Fibroblast of mammary gland (primary cell): ENCODE results near the gene LRRC49.

Experiments
- DNase-seq: peaks from one replicate; pipeline ENCODE4 v3.0.0-alpha.2; 2010; ENCODE audit warnings: low read depth
- H3K4me3 ChIP-seq: 2 replicates; pipeline ENCODE4 v1.5.1; 2011; ENCODE audit warnings: low read depth, mild to moderate bottlenecking, low read length, moderate library complexity; ENCODE audit not compliant: control insufficient read depth
- CTCF ChIP-seq: conservative IDR thresholded peaks from 2 replicates; pipeline ENCODE4 v1.5.1; 2011; ENCODE audit warnings: low read depth, low read length, inconsistent platforms; ENCODE audit not compliant: control insufficient read depth, insufficient read depth

Gene LRRC49

GRCh38 chr15:71088683-71089082, 196.1 kb downstream of the LRRC49 start:
- H3K4me3 ChIP-seq: no peak overlapping the region
- no peak for TF ChIP-seq CTCF
- no peak for DNase-seq

- H3K4me3 ChIP-seq: no peak overlapping the region
- no peak for DNase-seq
- TF ChIP-seq CTCF: no peak
Observed at GRCh38 chr15:71089801-71090200, 197.2 kb downstream of the LRRC49 start.

- peak; percentile 40 for DNase-seq
- no peak overlapping the region for H3K4me3 ChIP-seq
- no peak for TF ChIP-seq CTCF
Observed at GRCh38 chr15:71091601-71092000, 199.0 kb downstream of the LRRC49 start.

- TF ChIP-seq CTCF: no peak
- H3K4me3 ChIP-seq: no peak overlapping the region
- DNase-seq: no peak
Observed at GRCh38 chr15:71092056-71092600, 199.5 kb downstream of the LRRC49 start.

- TF ChIP-seq CTCF: no peak
- DNase-seq: peak; percentile 71
- H3K4me3 ChIP-seq: no peak overlapping the region
Observed at GRCh38 chr15:71093054-71094024, 200.7 kb downstream of the LRRC49 start.

- no peak for TF ChIP-seq CTCF
- no peak overlapping the region for H3K4me3 ChIP-seq
- no peak for DNase-seq
Observed at GRCh38 chr15:71094137-71094536, 201.5 kb downstream of the LRRC49 start.
